ENCODE results near the gene LGALS3. TPM values are rescaled to one million over a fixed set of nuclear protein-coding genes. Genes with fewer than 3 reads are reported as not detected.

LGALS3 gene
- total RNA-seq, 3 donors from 2014 or later, result 488 to 1,705 (median 1,380) TPM

DNA sequence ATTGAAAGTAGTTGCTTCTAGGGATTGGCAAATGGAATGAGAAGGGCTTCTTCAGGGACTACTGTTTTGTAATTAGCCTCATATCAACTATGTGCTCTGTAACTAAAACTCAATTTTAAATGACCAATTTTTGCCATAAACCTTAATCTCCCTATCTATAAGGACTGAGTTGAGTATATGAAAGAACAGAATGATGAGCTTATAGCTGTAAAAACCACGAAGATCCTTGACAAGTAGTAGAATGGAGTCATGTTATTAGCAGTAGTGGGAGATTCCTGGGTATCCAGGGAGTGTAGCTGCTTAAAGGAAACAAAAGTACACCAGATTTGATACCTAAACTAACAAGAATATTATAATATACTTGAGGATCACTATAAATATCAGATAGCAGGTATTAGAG, 28.0 kb downstream of the LGALS3 start:
- intact Hi-C loops (cut with DNase I, micrococcal nuclease), result loop anchor here (5.0 to 10.0 kb wide), 2 partner anchors 62 to 75 kb away; no protein-coding TSS in a partner anchor
- TF ChIP-seq, protein P1, sequence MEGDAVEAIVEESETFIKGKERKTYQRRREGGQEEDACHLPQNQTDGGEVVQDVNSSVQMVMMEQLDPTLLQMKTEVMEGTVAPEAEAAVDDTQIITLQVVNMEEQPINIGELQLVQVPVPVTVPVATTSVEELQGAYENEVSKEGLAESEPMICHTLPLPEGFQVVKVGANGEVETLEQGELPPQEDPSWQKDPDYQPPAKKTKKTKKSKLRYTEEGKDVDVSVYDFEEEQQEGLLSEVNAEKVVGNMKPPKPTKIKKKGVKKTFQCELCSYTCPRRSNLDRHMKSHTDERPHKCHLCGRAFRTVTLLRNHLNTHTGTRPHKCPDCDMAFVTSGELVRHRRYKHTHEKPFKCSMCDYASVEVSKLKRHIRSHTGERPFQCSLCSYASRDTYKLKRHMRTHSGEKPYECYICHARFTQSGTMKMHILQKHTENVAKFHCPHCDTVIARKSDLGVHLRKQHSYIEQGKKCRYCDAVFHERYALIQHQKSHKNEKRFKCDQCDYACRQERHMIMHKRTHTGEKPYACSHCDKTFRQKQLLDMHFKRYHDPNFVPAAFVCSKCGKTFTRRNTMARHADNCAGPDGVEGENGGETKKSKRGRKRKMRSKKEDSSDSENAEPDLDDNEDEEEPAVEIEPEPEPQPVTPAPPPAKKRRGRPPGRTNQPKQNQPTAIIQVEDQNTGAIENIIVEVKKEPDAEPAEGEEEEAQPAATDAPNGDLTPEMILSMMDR (IDR thresholded peaks at IDR 0.05), result no peak

DNA sequence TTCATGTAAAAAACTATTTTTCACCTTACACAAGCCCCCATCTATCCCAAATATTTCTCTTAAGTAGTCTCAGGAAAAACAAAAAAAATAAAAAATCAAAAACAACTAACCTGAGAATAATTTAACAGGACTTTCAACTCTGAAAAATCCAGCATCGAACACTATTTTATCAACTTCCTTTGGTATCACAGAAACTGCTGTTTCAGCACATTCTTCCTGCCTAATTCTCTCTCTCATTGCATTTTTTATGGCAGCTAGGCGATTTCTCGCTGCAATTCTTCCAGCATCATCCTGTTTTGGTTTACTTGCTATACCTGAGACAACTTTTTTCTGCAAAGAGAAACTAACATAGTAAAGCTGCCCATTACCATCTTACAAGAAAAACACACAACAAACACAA, 29.4 kb downstream of the LGALS3 start:
- DNase-seq (no peak), ATAC-seq (no peak)
- H3K4me1 ChIP-seq (ENCODE audit: low read depth), result no peaks in the 10 kb centered on the region
- TF ChIP-seq, protein P1 (IDR thresholded peaks at IDR 0.05), result no peak
- intact Hi-C loops (cut with DNase I, micrococcal nuclease), result loop anchor here (5.0 to 10.0 kb wide), 2 partner anchors 64 to 76 kb away; no protein-coding TSS in a partner anchor
- no peaks in the 10 kb centered on the region for H3K36me3 ChIP-seq (ENCODE audit: low read depth)
- H3K4me3 ChIP-seq, result no peak overlapping the region
- no peaks in the 10 kb centered on the region for H3K9me3 ChIP-seq

More for the DNA sequence above, 28.0 kb downstream of the LGALS3 start:
- no peak overlapping the region for H3K4me3 ChIP-seq
- no peaks in the 10 kb centered on the region for H3K9me3 ChIP-seq
- H3K36me3 ChIP-seq (ENCODE audit: low read depth), result no peaks in the 10 kb centered on the region
- no peaks in the 10 kb centered on the region for H3K4me1 ChIP-seq (ENCODE audit: low read depth)
- DNase-seq (no peak), ATAC-seq (no peak)

GRCh38 chr14:55160989-55161388, 31.9 kb downstream of the LGALS3 start:
- intact Hi-C loops (cut with DNase I, micrococcal nuclease), result loop anchor here in 1 of 2 donors (2.0 kb wide), 1 partner anchor 70 kb away; no protein-coding TSS in a partner anchor
- ATAC-seq (peak; percentile 76), DNase-seq (no peak)
- no peaks in the 10 kb centered on the region for H3K4me1 ChIP-seq (ENCODE audit: low read depth)
- no peak overlapping the region for H3K4me3 ChIP-seq
- no peaks in the 10 kb centered on the region for H3K36me3 ChIP-seq (ENCODE audit: low read depth)
- TF ChIP-seq, protein P1 (IDR thresholded peaks at IDR 0.05), result peak; percentile 16
- no peaks in the 10 kb centered on the region for H3K9me3 ChIP-seq

DNA sequence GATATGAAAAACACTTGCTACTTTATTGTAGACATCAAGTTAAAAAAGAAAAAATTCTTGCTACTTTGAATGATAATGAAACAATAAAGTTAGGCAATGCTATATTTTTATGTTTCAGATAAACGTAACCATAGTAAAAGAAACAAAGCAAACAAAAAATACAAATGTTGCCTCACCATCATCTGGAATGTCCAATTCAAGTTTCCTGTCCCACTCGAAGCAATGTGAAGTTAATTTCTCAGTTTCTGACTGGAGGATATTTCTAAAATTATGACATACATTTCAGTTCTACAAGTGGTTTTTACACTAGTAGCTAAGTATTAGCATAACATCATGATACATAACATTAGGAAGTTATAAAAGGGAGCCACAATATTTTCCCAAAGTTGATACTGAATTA, 41.5 kb downstream of the LGALS3 start:
- no peak for ATAC-seq
- H3K4me1 ChIP-seq (ENCODE audit: low read depth), result no peaks in the 10 kb centered on the region
- intact Hi-C loops (cut with DNase I, micrococcal nuclease), result no loop called here
- no peaks in the 10 kb centered on the region for H3K9me3 ChIP-seq
- H3K4me3 ChIP-seq, result no peak overlapping the region
- no peaks in the 10 kb centered on the region for H3K36me3 ChIP-seq (ENCODE audit: low read depth)
- DNase-seq, result no peak
- TF ChIP-seq, protein P1 (IDR thresholded peaks at IDR 0.05), result no peak

DNA sequence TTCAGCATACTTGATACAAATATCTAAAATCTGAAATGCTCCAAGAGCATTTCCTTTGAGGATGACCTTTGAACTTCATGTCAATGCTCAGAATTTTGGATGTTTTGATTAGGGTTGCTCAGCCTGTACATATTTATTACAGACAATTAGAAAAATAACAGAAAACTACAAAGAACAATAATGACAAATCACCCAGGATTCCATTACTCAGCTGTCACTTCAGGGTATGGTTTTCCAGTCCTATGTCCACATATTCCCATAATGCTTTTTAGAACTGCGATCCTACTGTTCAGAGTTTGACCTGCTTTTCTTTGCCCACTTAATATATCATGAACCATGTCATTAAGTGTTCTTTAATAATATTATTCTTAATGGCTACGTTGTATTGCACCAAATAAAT, 51.0 kb downstream of the LGALS3 start:
- no peak for ATAC-seq
- Histone ChIP-seq H3K4me1 (ENCODE audit: low read depth) (no peaks in the 10 kb centered on the region), H3K9me3 (no peaks in the 10 kb centered on the region), H3K4me3 (no peak overlapping the region), H3K36me3 (ENCODE audit: low read depth) (no peaks in the 10 kb centered on the region)
- TF ChIP-seq, protein P1 (IDR thresholded peaks at IDR 0.05), result no peak
- DNase-seq, result no peak
- intact Hi-C loops (cut with DNase I, micrococcal nuclease), result no loop called here

DNA sequence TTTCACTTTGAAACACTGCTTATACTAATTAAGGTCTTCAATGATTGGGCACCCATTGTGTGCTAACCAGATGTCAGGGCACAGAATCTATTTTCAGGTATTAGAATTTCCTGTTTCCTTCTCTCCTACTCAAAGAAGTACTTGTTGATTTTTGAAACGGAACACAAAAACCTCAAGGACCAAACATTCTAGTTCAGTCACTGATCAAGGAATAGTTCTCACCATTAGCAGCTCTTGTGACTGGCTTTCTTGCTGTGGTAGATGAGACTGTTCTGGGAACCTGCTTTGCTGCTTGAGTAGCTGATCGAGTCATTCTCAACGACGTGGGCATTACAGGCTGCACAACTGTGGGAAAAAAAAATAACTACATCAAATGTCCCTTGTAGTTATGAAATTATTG, 51.4 kb downstream of the LGALS3 start:
- ATAC-seq (no peak), DNase-seq (no peak)
- intact Hi-C loops (cut with DNase I, micrococcal nuclease), result no loop called here
- H3K9me3 ChIP-seq, result no peaks in the 10 kb centered on the region
- TF ChIP-seq, protein P1 (IDR thresholded peaks at IDR 0.05), result no peak
- no peak overlapping the region for H3K4me3 ChIP-seq
- H3K4me1 ChIP-seq (ENCODE audit: low read depth), result no peaks in the 10 kb centered on the region
- no peaks in the 10 kb centered on the region for H3K36me3 ChIP-seq (ENCODE audit: low read depth)

Data from mucosa of descending colon (tissue), 3 donors.